A673 (cell line): ENCODE data around the gene IP6K1.
"Not testable (repeated sequence)": the region's sequence is repeated elsewhere in the genome, so short reads cannot be mapped to it uniquely, and the experiment has no call there.

Experiments
- CTCF ChIP-seq: fragments of 300-800, 200-600 bp; sonication (generic); conservative IDR thresholded peaks from 2 replicates; pipeline ENCODE4 v1.5.1; 2017; ENCODE audit warnings: low read depth, mild to moderate bottlenecking, antibody characterized with exemption, low read length, moderate library complexity, mixed read lengths
- EZH2 ChIP-seq: fragments of 200-600 bp; sonication (generic); IDR thresholded peaks from 2 replicates; pipeline ENCODE4 v1.6.1; 2017; ENCODE audit warnings: borderline replicate concordance, low read depth, mild to moderate bottlenecking, mixed read lengths, antibody characterized with exemption, low read length; ENCODE audit not compliant: poor library complexity, severe bottlenecking

GRCh38 chr3:49695350-49696015, 90.9 kb downstream of the IP6K1 start:
- TF ChIP-seq CTCF, EZH2: not testable (repeated sequence)
